ENCODE measurements around the gene ARHGEF19. TPM values are rescaled to one million over a fixed set of nuclear protein-coding genes. Genes with fewer than 3 reads are reported as not detected.

Gene ARHGEF19
- total RNA-seq, 4 donors from 2014 or later, result 2.6 to 10.6 (median 3.9) TPM

GRCh38 chr1:16236511-16237342 lies 24.3 kb upstream of the ARHGEF19 start, which contains the start of gene CPLANE2:
Gene CPLANE2, minus strand, starts transcription at chr1:16237183. Its CDS starts 441 bp downstream, at chr1:16236742.
- peak; percentile 78 for DNase-seq (ENCODE audit: low spot score)
- TF ChIP-seq CTCF (IDR thresholded peaks at IDR 0.05), result no peak
- peak; percentile 91 for ATAC-seq (ENCODE audit: low FRiP score)

GRCh38 chr1:16235944-16236510 lies 23.6 kb upstream of the ARHGEF19 start:
- TF ChIP-seq CTCF (IDR thresholded peaks at IDR 0.05), result no peak
- no peak for DNase-seq (ENCODE audit: low spot score)
- peak; percentile 11 for ATAC-seq (ENCODE audit: low FRiP score)

- DNase-seq (ENCODE audit: low spot score) (no peak), ATAC-seq (ENCODE audit: low FRiP score) (no peak)
- TF ChIP-seq CTCF (IDR thresholded peaks at IDR 0.05), result no peak
Measured at GRCh38 chr1:16235347-16235746, 22.9 kb upstream of the ARHGEF19 start.

- no peak for TF ChIP-seq CTCF (IDR thresholded peaks at IDR 0.05)
- no peak for DNase-seq (ENCODE audit: low spot score)
- ATAC-seq (ENCODE audit: low FRiP score), result no peak
Measured at GRCh38 chr1:16233431-16233830, 21.0 kb upstream of the ARHGEF19 start.

GRCh38 chr1:16232316-16232710 lies 19.9 kb upstream of the ARHGEF19 start:
- DNase-seq (ENCODE audit: low spot score) (no peak), ATAC-seq (ENCODE audit: low FRiP score) (no peak)

More at GRCh38 chr1:16232316-16232710, 19.9 kb upstream of the ARHGEF19 start:
- TF ChIP-seq CTCF (IDR thresholded peaks at IDR 0.05), result no peak
